GM21526 (cell line): ENCODE results near the gene SLC30A3.

Experiments
- ATAC-seq: cut with Tn5 transposase; IDR thresholded peaks from one replicate; pipeline ENCODE4 v1.9.1; 2021; ENCODE audit warnings: moderate library complexity; ENCODE audit not compliant: unreplicated experiment, low FRiP score

SLC30A3 gene

GRCh38 chr2:27209621-27210401, 53.0 kb downstream of the SLC30A3 start:
- no peak for ATAC-seq

DNA sequence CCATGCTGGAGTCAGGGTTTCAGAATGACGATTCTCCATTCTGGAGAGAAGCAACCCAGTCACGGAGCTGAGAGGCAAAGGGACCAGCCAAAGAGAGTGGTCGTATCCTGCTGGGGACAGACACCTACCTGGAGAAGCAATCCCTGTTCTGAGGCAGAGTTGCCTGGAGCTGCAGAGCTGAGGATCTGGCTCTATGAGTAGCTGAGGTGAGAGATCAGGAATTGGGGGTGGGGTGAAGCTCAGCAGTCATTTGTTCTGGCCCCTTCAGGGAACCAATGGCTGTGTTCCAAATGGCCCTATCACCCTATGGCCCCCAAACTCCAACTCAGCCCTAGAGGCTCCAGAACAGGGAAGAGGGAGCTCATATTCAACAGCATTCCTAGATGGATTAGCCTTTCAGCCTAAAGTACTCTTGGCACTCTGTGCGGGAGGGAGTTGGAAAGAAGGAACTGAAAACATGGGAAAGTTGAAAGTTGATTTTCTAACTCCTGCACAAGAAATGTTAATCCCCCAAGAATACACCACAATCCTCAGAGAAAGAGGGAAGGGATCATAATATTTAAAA, 54.3 kb downstream of the SLC30A3 start:
- ATAC-seq: no peak

DNA sequence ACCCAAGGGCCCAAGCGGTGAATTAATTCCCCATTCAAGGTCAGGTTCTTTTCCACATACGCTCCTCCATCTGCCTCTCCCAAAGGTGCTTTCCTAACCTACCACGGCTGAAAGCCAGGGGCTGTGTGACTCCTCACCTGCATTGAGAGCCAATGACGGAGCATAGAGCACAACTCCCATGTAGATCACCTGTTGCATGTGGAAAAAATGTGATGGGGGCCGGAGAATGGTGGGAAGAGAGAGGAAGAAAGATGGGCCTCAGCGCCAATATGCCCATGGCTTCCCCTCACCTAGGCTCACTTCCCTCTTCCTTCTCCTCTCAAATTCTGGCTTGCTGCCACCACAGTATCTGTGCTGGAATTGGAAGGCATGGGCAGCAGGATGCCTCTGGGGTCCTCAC, 56.5 kb downstream of the SLC30A3 start:
- ATAC-seq: no peak

DNA sequence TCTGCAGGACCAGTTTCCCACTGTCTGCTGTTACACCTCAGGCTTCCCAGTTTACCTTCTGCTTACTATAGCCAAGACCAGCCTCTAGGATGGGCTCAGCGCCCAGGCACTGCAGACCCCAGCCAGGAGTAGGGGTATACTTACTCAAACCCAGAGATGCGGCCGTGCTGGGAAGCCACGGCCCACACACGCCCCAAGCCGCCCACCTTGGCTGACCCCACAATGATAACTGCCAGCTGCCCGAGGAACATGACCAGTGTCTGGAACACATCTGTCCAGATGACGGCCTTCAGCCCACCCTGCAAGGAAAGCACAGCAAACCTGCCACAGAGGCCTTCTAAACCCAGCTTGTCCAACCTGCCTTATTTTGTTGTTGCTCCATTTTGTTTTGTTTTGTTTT, 57.6 kb downstream of the SLC30A3 start:
- ATAC-seq: no peak

- ATAC-seq: no peak
These were observed 58.3 kb downstream of the SLC30A3 start for GRCh38 chr2:27204566-27204965.

GRCh38 chr2:27203741-27204140, 59.1 kb downstream of the SLC30A3 start:
- no peak for ATAC-seq
